A549 (cell line): ENCODE measurements around the gene PDE1C.

Source experiments
- ELK1 ChIP-seq: fragments of 150-350 bp; IDR thresholded peaks from 2 replicates; pipeline ENCODE4 v1.6.1; 2014; ENCODE audit warnings: low read depth, mild to moderate bottlenecking, low read length
- EP300 ChIP-seq, 2 experiments: fragments of >200 bp; sonication (Bioruptor Twin); formaldehyde crosslinking; IDR thresholded peaks; 2 replicates in 1 of 2; 3 replicates in 1 of 2; pipeline ENCODE4 v1.6.1; 2016 to 2017
- TF ChIP-seq, protein P1 (sequence below): fragments of >200 bp; sonication (Bioruptor Twin); formaldehyde crosslinking; IDR thresholded peaks from 3 replicates; pipeline ENCODE4 v1.5.1; 2016

GRCh38 chr7:32068411-32069101 lies 1.7 kb downstream of the PDE1C start:
- TF ChIP-seq, protein P1, sequence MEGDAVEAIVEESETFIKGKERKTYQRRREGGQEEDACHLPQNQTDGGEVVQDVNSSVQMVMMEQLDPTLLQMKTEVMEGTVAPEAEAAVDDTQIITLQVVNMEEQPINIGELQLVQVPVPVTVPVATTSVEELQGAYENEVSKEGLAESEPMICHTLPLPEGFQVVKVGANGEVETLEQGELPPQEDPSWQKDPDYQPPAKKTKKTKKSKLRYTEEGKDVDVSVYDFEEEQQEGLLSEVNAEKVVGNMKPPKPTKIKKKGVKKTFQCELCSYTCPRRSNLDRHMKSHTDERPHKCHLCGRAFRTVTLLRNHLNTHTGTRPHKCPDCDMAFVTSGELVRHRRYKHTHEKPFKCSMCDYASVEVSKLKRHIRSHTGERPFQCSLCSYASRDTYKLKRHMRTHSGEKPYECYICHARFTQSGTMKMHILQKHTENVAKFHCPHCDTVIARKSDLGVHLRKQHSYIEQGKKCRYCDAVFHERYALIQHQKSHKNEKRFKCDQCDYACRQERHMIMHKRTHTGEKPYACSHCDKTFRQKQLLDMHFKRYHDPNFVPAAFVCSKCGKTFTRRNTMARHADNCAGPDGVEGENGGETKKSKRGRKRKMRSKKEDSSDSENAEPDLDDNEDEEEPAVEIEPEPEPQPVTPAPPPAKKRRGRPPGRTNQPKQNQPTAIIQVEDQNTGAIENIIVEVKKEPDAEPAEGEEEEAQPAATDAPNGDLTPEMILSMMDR: no peak
- TF ChIP-seq ELK1 (no peak), EP300 (IDR thresholded peaks at IDR 0.05) (no peak)
